H1 (cell line): ENCODE results near the gene SLC25A28. TPM values are rescaled to one million over a fixed set of nuclear protein-coding genes. Genes with fewer than 3 reads are reported as not detected.

Experiments
- CTCF ChIA-PET: fragments of 300-600 bp; sonication (Branson Sonifier 250); formaldehyde crosslinking; loops from one replicate; lab custom pipeline; 2021; ENCODE audit not compliant: partially characterized antibody; lab: Charles Lee
- POLR2A ChIA-PET: fragments of 300-600 bp; sonication (Branson Sonifier 250); formaldehyde crosslinking; loops from one replicate; lab custom pipeline; 2021; ENCODE audit warnings: inconsistent platforms; ENCODE audit not compliant: partially characterized antibody; lab: Charles Lee
- DNase-seq, 2 experiments: peaks; one replicate each; pipeline versions ENCODE4 v3.0.0 to v3.0.0-alpha.2; 2010 to 2022; ENCODE audit warnings: low spot score in 2 of 2, low read depth in 1 of 2, mixed read lengths in 1 of 2
- FAIRE-seq: peaks from 2 replicates; lab custom pipeline; 2011; peaks lifted over from hg19 to GRCh38; lab: Jason Lieb, UNC
- H2AFZ ChIP-seq: 2 replicates; pipeline ENCODE4 v1.8.1; 2012; ENCODE audit warnings: low read length, inconsistent platforms
- H2AK5ac ChIP-seq: 2 replicates; pipeline ENCODE4 v1.6.1; 2013; ENCODE audit warnings: low read depth, low read length
- H2BK120ac ChIP-seq: replicated peaks from 2 replicates; pipeline ENCODE3; 2013; ENCODE audit warnings: low read depth, low read length, inconsistent platforms
- H2BK12ac ChIP-seq: 2 replicates; pipeline ENCODE4 v1.6.1; 2013; ENCODE audit warnings: low read depth, low read length
- H2BK15ac ChIP-seq: 2 replicates; pipeline ENCODE4 v1.6.1; 2013; ENCODE audit warnings: low read length
- H2BK20ac ChIP-seq: 2 replicates; pipeline ENCODE4 v1.6.1; 2013; ENCODE audit warnings: low read length
- H2BK5ac ChIP-seq: 2 replicates; pipeline ENCODE4 v1.6.1; 2013; ENCODE audit warnings: low read depth, low read length
- H3K14ac ChIP-seq: 2 replicates; pipeline ENCODE4 v1.6.1; 2013; ENCODE audit warnings: inconsistent platforms; ENCODE audit not compliant: insufficient read length
- H3K18ac ChIP-seq: 2 replicates; pipeline ENCODE4 v1.6.1; 2013; ENCODE audit warnings: low read length; ENCODE audit errors: extremely low read depth
- H3K23ac ChIP-seq: 2 replicates; pipeline ENCODE4 v1.6.1; 2013; ENCODE audit warnings: inconsistent platforms; ENCODE audit not compliant: insufficient read length
- H3K23me2 ChIP-seq: 2 replicates; pipeline ENCODE4 v1.6.1; 2013; ENCODE audit warnings: low read depth, low read length
- H3K27ac ChIP-seq: 2 replicates; pipeline ENCODE4 v1.6.1; 2011; ENCODE audit warnings: low read depth, low read length, inconsistent platforms
- H3K27me3 ChIP-seq, 4 experiments: replicated peaks in 1 of 4; 1 replicate in 1 of 4; 2 replicates in 3 of 4; pipeline versions ENCODE4 v1.6.1 to v1.8.1; 2011 to 2013; ENCODE audit warnings: low read length in 3 of 4, mild to moderate bottlenecking in 3 of 4, inconsistent platforms in 2 of 4, mixed read lengths in 2 of 4, moderate library complexity in 1 of 4; ENCODE audit not compliant: control insufficient read depth in 3 of 4, insufficient read depth in 3 of 4; ENCODE audit errors: extremely low read depth in 1 of 4
- H3K36me3 ChIP-seq, 4 experiments: 2 replicates each; pipeline versions ENCODE4 v1.6.1 to v1.8.1; 2011 to 2013; ENCODE audit warnings: mild to moderate bottlenecking in 4 of 4, low read length in 3 of 4, moderate library complexity in 2 of 4, control low read depth in 1 of 4, inconsistent platforms in 1 of 4; ENCODE audit not compliant: insufficient read depth in 4 of 4, control insufficient read depth in 2 of 4
- H3K4ac ChIP-seq: replicated peaks from 2 replicates; pipeline ENCODE3; 2013; ENCODE audit warnings: low read length, low read depth, mixed read lengths, inconsistent platforms; ENCODE audit not compliant: insufficient read length
- H3K4me1 ChIP-seq, 4 experiments: replicated peaks in 1 of 4; 1 replicate in 1 of 4; 2 replicates in 3 of 4; pipeline versions ENCODE4 v1.6.1 to v1.8.1; 2011 to 2013; ENCODE audit warnings: low read length in 3 of 4, inconsistent platforms in 2 of 4, mixed read lengths in 1 of 4; ENCODE audit not compliant: insufficient read depth in 4 of 4, control insufficient read depth in 3 of 4
- H3K4me2 ChIP-seq, 2 experiments: 2 replicates each; pipeline versions ENCODE4 v1.6.1 to v1.8.1; 2011 to 2013; ENCODE audit warnings: low read depth in 2 of 2, low read length in 2 of 2, control low read depth in 1 of 2, inconsistent platforms in 1 of 2, mild to moderate bottlenecking in 1 of 2; ENCODE audit not compliant: insufficient read depth in 1 of 2
- H3K4me3 ChIP-seq, 4 experiments: fragments of 200-600, 300-600 bp in 1 of 4; sonication (generic), shearing (Covaris generic), sonication (Bioruptor Twin) in 1 of 4; 2 replicates each; pipeline versions ENCODE4 v1.5.1 to v1.8.1; 2011 to 2016; ENCODE audit warnings: low read length in 4 of 4, low read depth in 3 of 4, control low read depth in 2 of 4, inconsistent platforms in 2 of 4, mild to moderate bottlenecking in 2 of 4, mixed read lengths in 1 of 4, moderate library complexity in 1 of 4; ENCODE audit not compliant: insufficient read depth in 2 of 4; ENCODE audit errors: extremely low read depth in 1 of 4
- H3K56ac ChIP-seq: replicated peaks from 2 replicates; pipeline ENCODE3; 2013; ENCODE audit warnings: low read depth, mild to moderate bottlenecking, mixed read lengths, low read length, inconsistent platforms; ENCODE audit not compliant: insufficient read length
- H3K79me1 ChIP-seq: 2 replicates; pipeline ENCODE4 v1.6.1; 2013; ENCODE audit warnings: low read depth, low read length, control low read depth
- H3K79me2 ChIP-seq, 2 experiments: 2 replicates each; pipeline versions ENCODE4 v1.6.1 to v1.8.1; 2012 to 2013; ENCODE audit warnings: low read length in 2 of 2, mild to moderate bottlenecking in 2 of 2, inconsistent platforms in 1 of 2; ENCODE audit not compliant: insufficient read depth in 2 of 2, control insufficient read depth in 1 of 2
- H3K9ac ChIP-seq, 4 experiments: replicated peaks in 1 of 4; 1 replicate in 1 of 4; 2 replicates in 3 of 4; pipeline versions ENCODE4 v1.6.1 to v1.8.1; 2011 to 2013; ENCODE audit warnings: low read depth in 3 of 4, low read length in 3 of 4, control low read depth in 2 of 4, mild to moderate bottlenecking in 2 of 4, moderate library complexity in 2 of 4, inconsistent platforms in 1 of 4; ENCODE audit errors: extremely low read depth in 1 of 4
- H3K9me3 ChIP-seq, 2 experiments: 2 replicates each; pipeline versions ENCODE4 v1.6.1 to v1.8.1; 2012 to 2013; ENCODE audit warnings: mild to moderate bottlenecking in 2 of 2, moderate library complexity in 2 of 2, control low read depth in 1 of 2, inconsistent platforms in 1 of 2, low read depth in 1 of 2, low read length in 1 of 2, mixed read lengths in 1 of 2; ENCODE audit not compliant: insufficient read depth in 2 of 2
- H4K20me1 ChIP-seq, 2 experiments: replicated peaks in 1 of 2; 2 replicates each; pipeline versions ENCODE3 to v1.8.1; 2011 to 2013; ENCODE audit warnings: inconsistent platforms in 2 of 2, low read length in 2 of 2, mild to moderate bottlenecking in 1 of 2; ENCODE audit not compliant: insufficient read depth in 2 of 2, control insufficient read depth in 1 of 2
- H4K5ac ChIP-seq: 2 replicates; pipeline ENCODE4 v1.6.1; 2013; ENCODE audit warnings: low read length, low read depth, mixed read lengths, inconsistent platforms; ENCODE audit not compliant: insufficient read length
- H4K8ac ChIP-seq: 2 replicates; pipeline ENCODE4 v1.8.0; 2013; ENCODE audit warnings: mild to moderate bottlenecking, moderate library complexity, low read length, inconsistent platforms; ENCODE audit not compliant: insufficient read depth; ENCODE audit errors: extremely low read depth
- H4K91ac ChIP-seq: replicated peaks from 2 replicates; pipeline ENCODE3; 2013; ENCODE audit warnings: low read length, mixed read lengths, inconsistent platforms; ENCODE audit not compliant: insufficient read length
- CBX5 ChIP-seq: fragments of 300-800, 300-1000 bp; sonication (generic); IDR thresholded peaks from 2 replicates; pipeline ENCODE4 v1.7.1; 2016; ENCODE audit warnings: antibody characterized with exemption, low read length, low read depth
- WGBS, 2 experiments: shearing (Covaris generic) in 1 of 2; methylation state at CpG; one replicate each; pipeline versions ENCODE4 v1.1.6 to v1.1.7; 2013 to 2015; ENCODE audit warnings: low lambda C conversion rate in 2 of 2, mixed read lengths in 2 of 2, inconsistent platforms in 1 of 2, low coverage in 1 of 2, missing lambda C conversion rate in 1 of 2; ENCODE audit not compliant: insufficient replicate concordance in 2 of 2, insufficient coverage in 1 of 2, insufficient read length in 1 of 2; ENCODE audit errors: extremely low coverage in 1 of 2, missing lambda C conversion rate in 1 of 2; 5-methylcytosine and 5-hydroxymethylcytosine counted together
- polyA plus RNA-seq, 7 experiments: library from polyadenylated mRNA; depleted of rRNA in 3 of 7; stranded (reverse) in 5 of 7; unstranded in 2 of 7; fragments of >200 nt in 5 of 7; fragments of 200-250 nt in 2 of 7; gene quantifications; 1 replicate in 5 of 7; 2 replicates in 1 of 7; 4 replicates in 1 of 7; pipeline versions ENCODE4 v1.2.1 to v1.2.3, GENCODE V29; 2011 to 2013; ENCODE audit warnings: missing spikeins in 2 of 7, mixed read lengths in 2 of 7
- total RNA-seq: library from RNA; stranded (reverse); fragmentation: NEBNext Ultra II Directional; extraction: Animal tissue kit (Norgen Biotek cat#: 25700); gene quantifications from 2 replicates; pipeline ENCODE4 v1.2.1, GENCODE V29; 2021

SLC25A28 gene
- total and polyA plus RNA-seq, 2 of the 8 experiments (the other 6 are each of a cell fraction or from before 2014, with no cell fraction given) = 17.2 to 18.5 TPM

- Histone ChIP-seq H4K91ac (no peak overlapping the region), H4K20me1 (no peaks in the 10 kb centered on the region)
- TF ChIP-seq CBX5 = no peak
- TF ChIP-seq, all 59 proteins: peak for 0
- POLR2A ChIA-PET = no interaction called here
- H3K79me1 ChIP-seq = no peaks in the 10 kb centered on the region
- H4K8ac ChIP-seq = no peak overlapping the region
- no peak overlapping the region for H3K4me2 ChIP-seq
- no peak overlapping the region for H3K4ac ChIP-seq
- no peak overlapping the region for H4K5ac ChIP-seq
- H2BK20ac ChIP-seq = no peak overlapping the region
- no peak overlapping the region for H3K9ac ChIP-seq
- FAIRE-seq (no peak), DNase-seq (no peak)
- H2BK120ac ChIP-seq = no peak overlapping the region
- CTCF ChIA-PET = interaction anchor here (0.8 to 1.9 kb wide), 6 partner anchors 11 to 95 kb away, joined by 3 to 10 read pairs (median 6); no protein-coding TSS in a partner anchor
- H2AK5ac ChIP-seq = no peak overlapping the region
- H3K9me3 ChIP-seq = no peaks in the 10 kb centered on the region
- no peak overlapping the region for H3K23ac ChIP-seq
- no peak overlapping the region for H3K56ac ChIP-seq
- peaks cover 0 to 3% (median 0%) of the 10 kb centered on the region in 4 experiments; a peak in 1 of 7 replicates for H3K4me1 ChIP-seq
- no peak overlapping the region for H3K27ac ChIP-seq
- H3K27me3 ChIP-seq = no peaks in the 10 kb centered on the region; a peak in 3 of 7 replicates
- H3K4me3 ChIP-seq = no peak overlapping the region
- no peak overlapping the region for H2AFZ ChIP-seq
- no peak overlapping the region for H2BK15ac ChIP-seq
- no peaks in the 10 kb centered on the region for H3K79me2 ChIP-seq
- no peak overlapping the region for H3K18ac ChIP-seq
- WGBS, 2 experiments = 80% methylated on average over 1 of the region's 1 CpG; no CpG with 5 or more reads in 1 of the 2 experiments
- H3K14ac ChIP-seq = no peak overlapping the region
- H3K36me3 ChIP-seq = no peaks in the 10 kb centered on the region
- no peak overlapping the region for H2BK12ac ChIP-seq
- no peaks in the 10 kb centered on the region for H3K23me2 ChIP-seq
- H2BK5ac ChIP-seq = no peak overlapping the region
These were observed 40.3 kb downstream of the SLC25A28 start for GRCh38 chr10:99579971-99580370.
